GM06990 (cell line): Measurements from ENCODE around the gene BNIP5.

Experiments
- DNase-seq: peaks from one replicate; pipeline ENCODE4 v3.0.0-alpha.2; 2011; ENCODE audit not compliant: insufficient read length; ENCODE audit errors: extremely low read depth
- H3K27me3 ChIP-seq: replicated peaks from 2 replicates; pipeline ENCODE4 v1.6.0; 2011; ENCODE audit warnings: low read length; ENCODE audit not compliant: control insufficient read depth, insufficient read depth
- H3K36me3 ChIP-seq: 2 replicates; pipeline ENCODE4 v1.5.1; 2011; ENCODE audit warnings: low read length; ENCODE audit not compliant: control insufficient read depth, insufficient read depth
- H3K4me3 ChIP-seq: replicated peaks from 2 replicates; pipeline ENCODE4 v1.5.1; 2011; ENCODE audit warnings: low read depth, mild to moderate bottlenecking, control low read depth, low read length
- TF ChIP-seq, protein P1 (sequence below): IDR thresholded peaks from 2 replicates; pipeline ENCODE4 v1.5.1; 2011; ENCODE audit warnings: low read length, control low read depth, mild to moderate bottlenecking, inconsistent platforms; ENCODE audit not compliant: insufficient read depth, poor library complexity, severe bottlenecking

Gene BNIP5, protein sequence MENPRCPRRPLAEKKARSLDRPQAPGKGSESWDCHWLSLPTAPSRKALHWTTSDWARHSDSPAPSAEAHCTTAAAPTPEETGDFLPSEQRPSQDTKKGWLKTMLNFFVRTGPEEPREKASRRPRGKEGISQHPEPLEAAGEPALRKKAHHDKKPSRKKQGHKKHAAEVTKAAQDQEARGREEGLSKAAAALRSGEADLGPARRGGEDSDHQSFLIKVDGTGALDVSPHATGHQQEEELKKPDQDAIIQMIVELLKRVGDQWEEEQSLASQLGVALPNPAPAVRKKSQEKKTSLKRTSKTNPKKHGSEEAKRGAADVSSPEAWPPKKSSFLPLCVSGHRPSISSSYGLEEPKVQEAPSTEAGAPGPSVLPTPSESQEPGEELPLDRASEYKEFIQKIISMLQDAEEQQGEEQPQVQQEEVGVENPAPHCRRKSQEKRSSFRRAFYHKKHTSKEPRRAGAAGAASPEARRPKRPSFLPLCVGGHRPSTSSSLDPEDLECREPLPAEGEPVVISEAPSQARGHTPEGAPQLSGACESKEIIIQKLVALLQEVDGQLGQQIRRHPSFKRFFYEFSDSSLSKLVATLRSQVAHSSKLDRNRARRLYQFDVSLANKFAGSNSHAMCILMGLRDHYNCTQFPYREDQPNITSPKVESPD

DNA sequence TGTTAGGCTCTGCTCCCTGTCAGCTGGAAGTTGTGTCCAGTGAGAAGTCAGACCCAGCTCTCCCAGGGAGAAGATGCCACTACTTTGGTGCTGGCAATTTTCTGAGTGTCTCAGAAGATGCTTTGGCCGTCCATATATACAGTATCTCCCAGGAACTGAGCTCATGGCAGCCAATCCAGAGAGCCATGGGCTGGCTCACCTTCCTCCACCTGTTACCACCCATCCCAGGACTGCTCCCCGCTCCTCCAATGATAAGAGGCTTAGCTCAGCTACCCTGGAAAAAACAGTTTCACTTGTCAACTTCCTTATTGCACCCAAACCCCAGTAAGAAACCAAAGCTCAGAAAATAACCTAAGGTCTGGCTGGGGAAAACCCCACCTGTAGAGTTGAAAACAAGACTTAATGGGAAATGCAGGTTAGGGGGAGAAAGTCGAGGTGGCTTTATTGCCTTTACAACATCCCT, at the start of gene BNIP5:
Gene BNIP5 (minus strand): TSS at position 110 of the 463 bp plus-strand sequence. CDS start 6,198 bp downstream, outside the sequence.
- Histone ChIP-seq H3K4me3 (no peak within 1 kb of the TSS), H3K27me3 (peaks cover 1% of the 10 kb centered on the region; the same call in 1 of the 2 replicates), H3K36me3 (no peaks in the 10 kb centered on the region)
- TF ChIP-seq, protein P1, sequence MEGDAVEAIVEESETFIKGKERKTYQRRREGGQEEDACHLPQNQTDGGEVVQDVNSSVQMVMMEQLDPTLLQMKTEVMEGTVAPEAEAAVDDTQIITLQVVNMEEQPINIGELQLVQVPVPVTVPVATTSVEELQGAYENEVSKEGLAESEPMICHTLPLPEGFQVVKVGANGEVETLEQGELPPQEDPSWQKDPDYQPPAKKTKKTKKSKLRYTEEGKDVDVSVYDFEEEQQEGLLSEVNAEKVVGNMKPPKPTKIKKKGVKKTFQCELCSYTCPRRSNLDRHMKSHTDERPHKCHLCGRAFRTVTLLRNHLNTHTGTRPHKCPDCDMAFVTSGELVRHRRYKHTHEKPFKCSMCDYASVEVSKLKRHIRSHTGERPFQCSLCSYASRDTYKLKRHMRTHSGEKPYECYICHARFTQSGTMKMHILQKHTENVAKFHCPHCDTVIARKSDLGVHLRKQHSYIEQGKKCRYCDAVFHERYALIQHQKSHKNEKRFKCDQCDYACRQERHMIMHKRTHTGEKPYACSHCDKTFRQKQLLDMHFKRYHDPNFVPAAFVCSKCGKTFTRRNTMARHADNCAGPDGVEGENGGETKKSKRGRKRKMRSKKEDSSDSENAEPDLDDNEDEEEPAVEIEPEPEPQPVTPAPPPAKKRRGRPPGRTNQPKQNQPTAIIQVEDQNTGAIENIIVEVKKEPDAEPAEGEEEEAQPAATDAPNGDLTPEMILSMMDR = no peak
- DNase-seq = no peak

DNA sequence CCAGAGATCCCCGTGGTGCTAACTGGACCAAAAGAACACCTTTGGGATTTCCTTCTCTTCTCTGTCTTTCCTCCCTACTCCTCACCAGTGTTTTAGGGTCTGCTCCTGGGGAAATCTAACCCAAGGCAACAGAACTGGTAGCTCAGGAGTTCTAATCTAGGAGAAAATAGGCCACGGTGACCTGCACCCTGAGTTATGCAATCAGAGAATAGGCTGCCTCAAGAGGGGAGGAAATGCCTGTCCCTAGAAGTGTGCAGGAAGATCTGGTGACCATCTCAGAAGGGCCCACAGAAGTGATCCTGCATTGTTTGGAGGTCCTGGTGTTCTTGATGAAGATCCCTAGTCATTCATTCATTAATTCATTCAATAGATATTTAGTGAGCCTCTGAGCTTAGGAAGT, 47.4 kb upstream of the BNIP5 start:
- Histone ChIP-seq H3K4me3 (no peak overlapping the region), H3K36me3 (no peaks in the 10 kb centered on the region), H3K27me3 (no peaks in the 10 kb centered on the region; the same call in 1 of the 2 replicates)
- TF ChIP-seq, protein P1 = no peak
- no peak for DNase-seq

DNA sequence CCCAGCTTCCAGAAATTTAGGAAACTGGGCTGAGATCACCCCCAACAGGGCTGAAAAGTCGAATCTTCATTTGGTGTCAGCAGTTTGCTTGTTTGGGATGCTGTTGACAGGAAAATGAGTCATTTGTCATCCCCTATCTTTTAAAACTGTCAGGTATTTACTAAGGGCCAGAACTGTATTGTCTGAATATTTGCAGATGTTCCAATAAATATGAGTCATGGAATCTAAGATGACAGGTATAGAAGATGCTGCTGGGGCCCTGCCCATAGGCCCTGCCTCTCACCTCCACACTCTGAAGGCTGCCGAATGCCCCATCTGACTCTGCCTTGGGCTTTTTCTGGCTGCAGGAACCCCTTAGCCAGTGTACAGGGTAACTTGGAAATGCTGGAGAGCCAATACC, 46.9 kb upstream of the BNIP5 start:
- no peak for DNase-seq
- TF ChIP-seq, protein P1 = no peak
- no peak overlapping the region for H3K4me3 ChIP-seq
- H3K36me3 ChIP-seq = no peaks in the 10 kb centered on the region
- H3K27me3 ChIP-seq = no peaks in the 10 kb centered on the region; the same call in 1 of the 2 replicates

DNA sequence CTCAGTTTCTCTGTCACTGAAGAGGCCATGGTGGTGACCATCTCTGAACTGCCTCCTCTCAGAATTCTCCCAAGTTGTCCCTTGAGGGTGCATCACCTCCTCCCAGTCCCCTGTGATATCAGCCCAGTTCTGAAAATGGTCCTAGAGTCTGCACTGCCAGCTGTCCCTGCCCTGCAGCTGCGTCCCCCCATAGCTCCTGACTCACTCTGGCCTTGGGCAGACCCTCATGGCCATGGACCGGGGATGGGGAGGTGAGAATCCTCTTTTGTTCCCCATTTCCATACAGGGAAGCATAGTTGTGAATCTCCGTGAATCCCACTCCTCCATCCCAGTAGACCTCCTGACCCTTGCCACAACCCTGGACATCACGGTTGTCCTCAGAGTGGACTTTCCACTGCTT, 46.3 kb upstream of the BNIP5 start:
- no peak for DNase-seq
- Histone ChIP-seq H3K36me3 (no peaks in the 10 kb centered on the region), H3K27me3 (no peaks in the 10 kb centered on the region; the same call in 1 of the 2 replicates), H3K4me3 (no peak overlapping the region)
- TF ChIP-seq, protein P1 = no peak

DNA sequence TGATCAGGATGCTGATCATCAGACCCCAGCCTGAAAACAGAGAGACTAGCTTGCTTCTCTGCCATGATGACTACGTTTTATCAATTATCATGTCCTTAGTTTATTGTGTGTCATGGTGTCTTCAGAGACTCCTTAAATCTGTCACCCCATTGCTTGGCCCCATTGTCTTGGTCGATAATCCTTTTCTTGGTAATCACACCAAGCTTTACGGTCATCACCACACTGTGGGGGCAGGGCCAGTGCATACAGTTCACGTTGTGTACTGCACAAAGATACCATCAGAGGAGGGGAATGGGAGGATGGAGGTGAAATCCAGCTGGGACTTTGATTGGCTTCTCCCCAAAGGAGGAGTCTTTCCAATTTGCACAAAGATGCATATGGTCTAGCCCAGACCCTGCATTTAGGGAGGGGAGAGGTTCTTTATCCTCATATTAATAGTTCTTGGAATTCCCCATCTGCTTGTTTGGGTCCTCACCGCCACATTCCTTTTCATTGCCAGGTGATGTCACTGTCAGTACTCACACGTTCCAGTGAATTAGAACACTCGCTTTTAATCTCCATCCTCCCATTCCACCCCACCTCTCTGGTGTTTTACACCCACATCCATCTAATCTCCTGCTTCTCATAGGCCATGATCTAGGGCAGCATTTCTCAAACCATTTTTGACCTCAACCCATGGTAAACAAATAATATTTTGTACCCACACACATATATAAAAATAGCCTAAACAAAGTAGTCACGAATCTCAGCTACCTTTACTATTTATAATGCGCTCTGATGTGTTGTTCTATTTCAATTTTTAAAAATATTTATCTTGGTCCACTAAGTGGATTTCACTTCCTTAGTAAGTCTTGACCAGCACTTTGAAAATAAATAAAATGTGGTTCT, 45.1 kb upstream of the BNIP5 start:
- Histone ChIP-seq H3K36me3 (no peaks in the 10 kb centered on the region), H3K4me3 (no peak overlapping the region), H3K27me3 (no peaks in the 10 kb centered on the region)
- DNase-seq = no peak
- TF ChIP-seq, protein P1 = no peak
